ENCODE measurements around the gene PSMD6. TPM values are rescaled to one million over a fixed set of nuclear protein-coding genes. Genes with fewer than 3 reads are reported as not detected.
A peak's percentile ranks its signal among the peaks of the same experiment; 100 is the strongest.

Gene PSMD6
- total and polyA plus RNA-seq, 4 donors, result 59.1 to 78.9 (median 66.0) TPM

DNA sequence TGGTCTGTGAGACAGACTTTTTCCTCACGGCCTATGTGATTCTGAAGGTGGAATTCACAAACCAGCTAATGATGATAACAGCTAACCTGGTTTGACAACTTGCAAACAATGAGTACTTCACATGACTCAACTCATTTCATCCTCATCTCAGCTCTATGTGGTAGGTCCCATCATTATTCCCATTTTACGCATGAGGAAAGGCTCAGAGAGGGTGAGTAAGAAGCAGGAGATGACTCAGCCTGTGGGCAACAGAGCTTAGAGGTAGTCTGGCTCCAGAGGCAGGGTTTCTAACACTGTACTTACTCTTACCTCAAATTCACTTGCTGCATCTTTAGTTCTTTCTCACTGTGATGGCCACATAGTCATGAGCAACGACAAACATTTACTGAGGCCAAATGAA is 25.8 kb upstream of the PSMD6 start:
- no peak overlapping the region for H3K27ac ChIP-seq (ENCODE audit: low read depth in 1 of 2, low read length in 1 of 2)
- no peak overlapping the region for H3K4me3 ChIP-seq
- peaks cover 0 to 5% (median 0%) of the 10 kb centered on the region in 5 donors for H3K4me1 ChIP-seq (ENCODE audit: control insufficient read depth in 5 of 5, insufficient read depth in 5 of 5, low read length in 5 of 5)
- TF ChIP-seq, protein P1, sequence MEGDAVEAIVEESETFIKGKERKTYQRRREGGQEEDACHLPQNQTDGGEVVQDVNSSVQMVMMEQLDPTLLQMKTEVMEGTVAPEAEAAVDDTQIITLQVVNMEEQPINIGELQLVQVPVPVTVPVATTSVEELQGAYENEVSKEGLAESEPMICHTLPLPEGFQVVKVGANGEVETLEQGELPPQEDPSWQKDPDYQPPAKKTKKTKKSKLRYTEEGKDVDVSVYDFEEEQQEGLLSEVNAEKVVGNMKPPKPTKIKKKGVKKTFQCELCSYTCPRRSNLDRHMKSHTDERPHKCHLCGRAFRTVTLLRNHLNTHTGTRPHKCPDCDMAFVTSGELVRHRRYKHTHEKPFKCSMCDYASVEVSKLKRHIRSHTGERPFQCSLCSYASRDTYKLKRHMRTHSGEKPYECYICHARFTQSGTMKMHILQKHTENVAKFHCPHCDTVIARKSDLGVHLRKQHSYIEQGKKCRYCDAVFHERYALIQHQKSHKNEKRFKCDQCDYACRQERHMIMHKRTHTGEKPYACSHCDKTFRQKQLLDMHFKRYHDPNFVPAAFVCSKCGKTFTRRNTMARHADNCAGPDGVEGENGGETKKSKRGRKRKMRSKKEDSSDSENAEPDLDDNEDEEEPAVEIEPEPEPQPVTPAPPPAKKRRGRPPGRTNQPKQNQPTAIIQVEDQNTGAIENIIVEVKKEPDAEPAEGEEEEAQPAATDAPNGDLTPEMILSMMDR (IDR thresholded peaks at IDR 0.05; ENCODE audit: control extremely low read depth, extremely low read depth), result no peak
- no peaks in the 10 kb centered on the region for H3K9me3 ChIP-seq (ENCODE audit: control insufficient read depth in 4 of 4, insufficient read depth in 3 of 4, low read length in 3 of 4)
- DNase-seq, result no peak
- no peak for ATAC-seq (ENCODE audit: insufficient read depth, low FRiP score)
- H3K36me3 ChIP-seq (ENCODE audit: control insufficient read depth in 4 of 4, insufficient read depth in 4 of 4, low read length in 4 of 4), result no peaks in the 10 kb centered on the region
- 78% methylated on average over 3 of the region's 3 CpGs for WGBS, 2 donors
- no peak overlapping the region for H3K9ac ChIP-seq (ENCODE audit: insufficient read depth in 1 of 2, low read length in 2 of 2)
- H3K27me3 ChIP-seq (ENCODE audit: control insufficient read depth in 3 of 3, insufficient read depth in 3 of 3, low read length in 2 of 3), result no peaks in the 10 kb centered on the region

DNA sequence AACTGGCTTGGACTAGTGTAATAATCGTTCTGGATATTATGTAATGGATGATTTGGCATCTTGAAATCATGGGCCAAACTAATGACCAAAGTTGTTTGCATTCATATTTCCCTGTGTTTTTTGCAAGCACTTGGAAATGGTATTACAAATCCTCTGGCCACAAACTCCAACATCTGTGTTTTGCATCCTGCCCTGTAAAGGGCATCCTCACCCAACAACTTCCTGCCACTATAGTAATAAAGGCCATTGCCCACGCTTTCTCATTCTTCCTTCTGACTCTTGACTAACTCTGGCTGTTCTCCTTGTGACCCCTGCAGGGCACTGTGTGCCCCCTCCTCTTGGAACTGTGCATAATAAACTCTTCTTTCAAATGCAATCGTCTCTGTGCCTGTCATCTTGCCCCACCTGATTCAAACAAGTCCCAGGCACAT is 25.4 kb upstream of the PSMD6 start:
- Histone ChIP-seq H3K9ac (ENCODE audit: insufficient read depth in 1 of 2, low read length in 2 of 2) (no peak overlapping the region), H3K4me3 (no peak overlapping the region), H3K27ac (ENCODE audit: low read depth in 1 of 2, low read length in 1 of 2) (no peak overlapping the region), H3K9me3 (ENCODE audit: control insufficient read depth in 4 of 4, insufficient read depth in 3 of 4, low read length in 3 of 4) (no peaks in the 10 kb centered on the region), H3K27me3 (ENCODE audit: control insufficient read depth in 3 of 3, insufficient read depth in 3 of 3, low read length in 2 of 3) (no peaks in the 10 kb centered on the region), H3K4me1 (ENCODE audit: control insufficient read depth in 5 of 5, insufficient read depth in 5 of 5, low read length in 5 of 5) (peaks cover 0 to 5% (median 0%) of the 10 kb centered on the region in 5 donors), H3K36me3 (ENCODE audit: control insufficient read depth in 4 of 4, insufficient read depth in 4 of 4, low read length in 4 of 4) (no peaks in the 10 kb centered on the region)
- WGBS, 2 donors, result 20 to 34% methylated on average over 3 of the region's 3 CpGs
- TF ChIP-seq, protein P1 (IDR thresholded peaks at IDR 0.05; ENCODE audit: control extremely low read depth, extremely low read depth), result no peak
- no peak for ATAC-seq (ENCODE audit: insufficient read depth, low FRiP score)
- DNase-seq, result no peak

DNA sequence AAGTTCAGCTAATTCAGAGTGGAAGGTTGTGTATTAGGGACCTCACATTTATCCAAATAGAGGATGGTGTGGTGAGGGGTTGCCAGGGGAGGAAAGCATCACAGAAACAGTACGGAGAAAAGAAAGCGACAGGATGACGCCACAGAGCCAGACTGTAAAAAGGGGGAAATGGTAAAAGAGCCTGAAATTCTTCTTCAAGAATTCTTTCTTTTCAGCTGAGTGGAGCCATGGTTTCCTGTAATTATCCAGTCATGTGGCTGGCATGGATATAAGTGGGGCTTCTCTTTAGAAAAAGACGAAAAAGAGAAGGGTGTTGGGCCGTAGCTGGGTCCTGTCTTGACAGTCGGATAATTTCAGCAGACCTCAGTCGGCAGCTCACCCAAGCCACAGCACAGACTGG is 24.5 kb upstream of the PSMD6 start:
- no peak overlapping the region for H3K9ac ChIP-seq (ENCODE audit: insufficient read depth in 1 of 2, low read length in 2 of 2)
- 54 to 81% methylated on average over 7 of the region's 7 CpGs for WGBS, 2 donors
- no peak for ATAC-seq (ENCODE audit: insufficient read depth, low FRiP score)
- no peaks in the 10 kb centered on the region for H3K27me3 ChIP-seq (ENCODE audit: control insufficient read depth in 3 of 3, insufficient read depth in 3 of 3, low read length in 2 of 3)
- peaks cover 0 to 5% (median 0%) of the 10 kb centered on the region in 5 donors for H3K4me1 ChIP-seq (ENCODE audit: control insufficient read depth in 5 of 5, insufficient read depth in 5 of 5, low read length in 5 of 5)
- H3K36me3 ChIP-seq (ENCODE audit: control insufficient read depth in 4 of 4, insufficient read depth in 4 of 4, low read length in 4 of 4), result no peaks in the 10 kb centered on the region
- no peak for DNase-seq
- H3K27ac ChIP-seq (ENCODE audit: low read depth in 1 of 2, low read length in 1 of 2), result no peak overlapping the region
- no peak overlapping the region for H3K4me3 ChIP-seq
- TF ChIP-seq, protein P1 (IDR thresholded peaks at IDR 0.05; ENCODE audit: control extremely low read depth, extremely low read depth), result no peak
- no peaks in the 10 kb centered on the region for H3K9me3 ChIP-seq (ENCODE audit: control insufficient read depth in 4 of 4, insufficient read depth in 3 of 4, low read length in 3 of 4)

DNA sequence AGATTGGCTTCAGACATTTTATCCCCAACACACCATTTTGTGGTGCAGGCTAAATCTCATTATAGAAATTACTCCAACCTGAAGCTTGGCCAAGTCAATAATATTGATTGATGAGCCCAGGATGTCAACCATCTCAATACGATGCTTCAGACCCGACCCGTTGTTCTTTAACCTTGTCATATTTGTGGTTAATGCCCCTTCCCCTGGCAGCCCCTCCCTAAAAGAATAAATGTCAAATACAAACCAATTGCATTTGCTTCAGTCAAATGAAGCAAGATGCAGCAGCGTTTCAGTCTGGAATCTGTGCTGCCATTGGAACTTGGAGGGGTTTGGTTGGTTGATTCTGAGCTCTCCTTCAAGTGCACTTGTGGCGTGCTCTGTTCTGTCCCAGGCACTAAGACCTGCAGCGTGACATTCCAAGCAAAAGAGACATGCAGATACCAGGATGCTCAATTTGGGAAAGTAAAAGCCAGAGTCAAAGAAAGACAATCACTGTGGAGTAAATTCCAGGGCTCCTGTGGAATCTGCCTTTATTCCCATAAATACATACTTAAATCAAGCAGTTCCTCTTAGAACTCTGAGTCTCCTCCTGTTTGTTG is 23.8 kb upstream of the PSMD6 start:
- no peak overlapping the region for H3K4me3 ChIP-seq
- WGBS, 2 donors, result 48 to 70% methylated on average over 6 of the region's 6 CpGs
- no peak overlapping the region for H3K9ac ChIP-seq (ENCODE audit: insufficient read depth in 1 of 2, low read length in 2 of 2)
- no peaks in the 10 kb centered on the region for H3K27me3 ChIP-seq (ENCODE audit: control insufficient read depth in 3 of 3, insufficient read depth in 3 of 3, low read length in 2 of 3)
- no peaks in the 10 kb centered on the region for H3K36me3 ChIP-seq (ENCODE audit: control insufficient read depth in 4 of 4, insufficient read depth in 4 of 4, low read length in 4 of 4)
- DNase-seq, result peak in 1 of 3 donors; percentile 29
- peaks cover 0 to 5% (median 0%) of the 10 kb centered on the region in 5 donors for H3K4me1 ChIP-seq (ENCODE audit: control insufficient read depth in 5 of 5, insufficient read depth in 5 of 5, low read length in 5 of 5)
- no peaks in the 10 kb centered on the region for H3K9me3 ChIP-seq (ENCODE audit: control insufficient read depth in 4 of 4, insufficient read depth in 3 of 4, low read length in 3 of 4)
- H3K27ac ChIP-seq (ENCODE audit: low read depth in 1 of 2, low read length in 1 of 2), result no peak overlapping the region
- TF ChIP-seq, protein P1 (IDR thresholded peaks at IDR 0.05; ENCODE audit: control extremely low read depth, extremely low read depth), result no peak
- ATAC-seq (ENCODE audit: insufficient read depth, low FRiP score), result no peak

Measured in lung (tissue), 12 donors.